ENCODE results near the gene PGLYRP4. TPM values are rescaled to one million over a fixed set of nuclear protein-coding genes. Genes with fewer than 3 reads are reported as not detected.

PGLYRP4 gene
- total RNA-seq, 1 donor from 2014 or later: not detected

DNA sequence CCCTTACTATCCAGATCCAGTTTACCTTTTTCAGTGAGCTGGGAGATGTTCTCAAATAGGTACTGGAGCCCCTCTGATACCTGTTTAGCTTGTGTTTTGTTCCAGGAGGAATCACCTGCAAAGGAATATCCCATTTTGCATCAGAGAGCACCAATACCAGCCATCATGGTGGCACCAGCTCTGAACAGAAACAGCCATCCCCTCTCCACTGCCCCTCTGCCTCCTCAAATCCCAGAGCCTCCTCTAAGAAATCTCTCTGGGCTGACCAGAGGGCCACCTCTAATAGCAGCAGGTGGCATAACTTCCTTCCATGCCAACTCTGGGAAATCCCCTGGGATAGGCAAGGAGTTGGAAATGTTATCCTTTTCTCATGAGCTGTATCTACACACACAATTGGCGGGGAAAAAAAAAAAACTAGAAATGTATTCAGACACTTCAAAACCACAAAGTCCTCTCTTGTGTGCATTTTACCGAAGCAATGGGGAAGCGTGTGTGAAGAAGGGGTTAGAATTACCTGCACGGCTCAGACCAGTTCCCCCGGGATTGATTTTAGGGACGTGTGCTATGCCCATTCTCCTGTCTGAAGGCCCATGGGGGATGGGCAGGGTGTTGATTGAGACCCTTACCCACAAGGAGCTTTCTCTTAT is 2.4 kb downstream of the PGLYRP4 start:
- intact Hi-C loops (cut with micrococcal nuclease): no loop called here
- no peak for DNase-seq
- ChIA-PET CTCF (interaction anchor here (1.6 kb wide), 1 partner anchor 9 kb away, joined by 4 read pairs; no protein-coding TSS in a partner anchor), POLR2A (no interaction called here)
- no peaks in the 10 kb centered on the region for H3K9me3 Mint-ChIP-seq
- no peaks in the 10 kb centered on the region for H3K36me3 Mint-ChIP-seq (ENCODE audit: low read depth)
- H3K27me3 Mint-ChIP-seq: peaks cover 47% of the 10 kb centered on the region
- TF ChIP-seq, protein P1, sequence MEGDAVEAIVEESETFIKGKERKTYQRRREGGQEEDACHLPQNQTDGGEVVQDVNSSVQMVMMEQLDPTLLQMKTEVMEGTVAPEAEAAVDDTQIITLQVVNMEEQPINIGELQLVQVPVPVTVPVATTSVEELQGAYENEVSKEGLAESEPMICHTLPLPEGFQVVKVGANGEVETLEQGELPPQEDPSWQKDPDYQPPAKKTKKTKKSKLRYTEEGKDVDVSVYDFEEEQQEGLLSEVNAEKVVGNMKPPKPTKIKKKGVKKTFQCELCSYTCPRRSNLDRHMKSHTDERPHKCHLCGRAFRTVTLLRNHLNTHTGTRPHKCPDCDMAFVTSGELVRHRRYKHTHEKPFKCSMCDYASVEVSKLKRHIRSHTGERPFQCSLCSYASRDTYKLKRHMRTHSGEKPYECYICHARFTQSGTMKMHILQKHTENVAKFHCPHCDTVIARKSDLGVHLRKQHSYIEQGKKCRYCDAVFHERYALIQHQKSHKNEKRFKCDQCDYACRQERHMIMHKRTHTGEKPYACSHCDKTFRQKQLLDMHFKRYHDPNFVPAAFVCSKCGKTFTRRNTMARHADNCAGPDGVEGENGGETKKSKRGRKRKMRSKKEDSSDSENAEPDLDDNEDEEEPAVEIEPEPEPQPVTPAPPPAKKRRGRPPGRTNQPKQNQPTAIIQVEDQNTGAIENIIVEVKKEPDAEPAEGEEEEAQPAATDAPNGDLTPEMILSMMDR (IDR thresholded peaks at IDR 0.05): no peak
- no peak overlapping the region for H3K27ac Mint-ChIP-seq
- ATAC-seq (ENCODE audit: low read depth): no peak
- peaks cover 21% of the 10 kb centered on the region for H3K4me1 Mint-ChIP-seq
- peak overlapping the region; percentile 8 for H3K4me3 Mint-ChIP-seq

DNA sequence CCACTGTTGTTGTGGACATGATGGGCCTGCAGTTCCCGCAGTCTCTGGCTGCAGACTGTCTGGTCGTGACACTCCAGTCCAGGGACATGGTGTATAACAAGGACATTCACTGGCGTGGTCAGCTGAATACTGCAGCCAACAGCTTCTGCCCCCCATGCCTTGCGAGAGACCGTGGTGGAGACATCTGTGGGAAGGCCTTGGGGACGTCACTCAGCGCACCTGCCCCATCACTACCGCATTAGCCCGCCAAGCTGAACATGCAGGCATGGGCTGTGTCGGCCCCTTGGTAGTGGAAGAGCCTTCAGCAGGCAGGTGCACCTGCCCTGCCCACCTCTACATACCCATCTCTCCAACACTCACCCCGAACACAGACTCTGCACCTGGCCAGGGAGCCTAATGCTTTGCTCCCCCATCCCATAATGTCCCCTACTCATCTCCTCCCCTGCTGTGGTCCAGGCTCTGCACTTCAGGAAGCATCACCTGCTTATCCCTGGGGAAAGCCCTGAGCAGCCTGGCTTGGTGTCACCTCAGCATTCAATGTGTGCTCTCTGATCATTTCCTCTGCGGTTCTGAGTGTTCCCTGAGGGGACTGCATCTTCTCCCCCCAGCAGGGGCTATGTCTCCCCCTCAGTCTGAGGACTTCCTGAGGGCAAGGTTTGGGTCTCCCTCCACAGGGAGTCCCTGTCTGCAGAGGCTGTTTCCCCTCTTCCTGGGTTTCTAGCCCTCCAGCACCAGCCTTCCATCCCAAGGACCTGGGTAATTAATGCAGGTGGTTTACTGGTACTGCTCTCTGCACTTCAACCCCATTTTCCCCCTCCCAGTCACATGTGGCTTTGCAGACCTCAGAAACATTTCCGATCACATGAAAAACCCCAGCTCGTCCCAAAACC is 3.2 kb downstream of the PGLYRP4 start:
- POLR2A ChIA-PET: no interaction called here
- Mint-ChIP-seq H3K27ac (no peak overlapping the region), H3K36me3 (ENCODE audit: low read depth) (no peaks in the 10 kb centered on the region), H3K9me3 (no peaks in the 10 kb centered on the region), H3K4me3 (peak overlapping the region; percentile 8), H3K27me3 (peaks cover 51% of the 10 kb centered on the region), H3K4me1 (peaks cover 21% of the 10 kb centered on the region)
- no peak for ATAC-seq (ENCODE audit: low read depth)
- CTCF ChIA-PET: interaction anchor here (1.6 kb wide), 1 partner anchor 10 kb away, joined by 4 read pairs; no protein-coding TSS in a partner anchor
- no peak for DNase-seq
- intact Hi-C loops (cut with micrococcal nuclease): no loop called here
- TF ChIP-seq, protein P1 (IDR thresholded peaks at IDR 0.05): no peak

DNA sequence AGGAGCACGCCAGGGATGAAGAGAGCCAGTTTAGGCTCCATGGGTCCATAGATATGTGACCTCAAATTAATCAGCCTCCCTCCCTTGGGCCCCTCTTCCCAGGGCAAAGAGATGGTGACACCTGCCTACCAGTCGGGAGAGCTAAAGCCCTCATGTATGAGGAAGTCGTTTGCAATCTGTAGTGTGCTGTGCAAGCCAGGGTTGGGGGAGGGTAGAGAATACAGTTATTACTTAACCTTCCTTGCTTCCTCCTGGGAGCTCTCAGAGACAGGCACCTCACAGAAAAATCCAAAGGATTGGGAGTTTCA is 4.0 kb downstream of the PGLYRP4 start:
- ChIA-PET CTCF (no interaction called here), POLR2A (no interaction called here)
- no peaks in the 10 kb centered on the region for H3K9me3 Mint-ChIP-seq
- no peaks in the 10 kb centered on the region for H3K36me3 Mint-ChIP-seq (ENCODE audit: low read depth)
- H3K27me3 Mint-ChIP-seq: peaks cover 45% of the 10 kb centered on the region
- no peak for DNase-seq
- no peak for ATAC-seq (ENCODE audit: low read depth)
- no peak overlapping the region for H3K27ac Mint-ChIP-seq
- intact Hi-C loops (cut with micrococcal nuclease): no loop called here
- peaks cover 21% of the 10 kb centered on the region for H3K4me1 Mint-ChIP-seq
- TF ChIP-seq, protein P1 (IDR thresholded peaks at IDR 0.05): no peak
- H3K4me3 Mint-ChIP-seq: no peak overlapping the region

DNA sequence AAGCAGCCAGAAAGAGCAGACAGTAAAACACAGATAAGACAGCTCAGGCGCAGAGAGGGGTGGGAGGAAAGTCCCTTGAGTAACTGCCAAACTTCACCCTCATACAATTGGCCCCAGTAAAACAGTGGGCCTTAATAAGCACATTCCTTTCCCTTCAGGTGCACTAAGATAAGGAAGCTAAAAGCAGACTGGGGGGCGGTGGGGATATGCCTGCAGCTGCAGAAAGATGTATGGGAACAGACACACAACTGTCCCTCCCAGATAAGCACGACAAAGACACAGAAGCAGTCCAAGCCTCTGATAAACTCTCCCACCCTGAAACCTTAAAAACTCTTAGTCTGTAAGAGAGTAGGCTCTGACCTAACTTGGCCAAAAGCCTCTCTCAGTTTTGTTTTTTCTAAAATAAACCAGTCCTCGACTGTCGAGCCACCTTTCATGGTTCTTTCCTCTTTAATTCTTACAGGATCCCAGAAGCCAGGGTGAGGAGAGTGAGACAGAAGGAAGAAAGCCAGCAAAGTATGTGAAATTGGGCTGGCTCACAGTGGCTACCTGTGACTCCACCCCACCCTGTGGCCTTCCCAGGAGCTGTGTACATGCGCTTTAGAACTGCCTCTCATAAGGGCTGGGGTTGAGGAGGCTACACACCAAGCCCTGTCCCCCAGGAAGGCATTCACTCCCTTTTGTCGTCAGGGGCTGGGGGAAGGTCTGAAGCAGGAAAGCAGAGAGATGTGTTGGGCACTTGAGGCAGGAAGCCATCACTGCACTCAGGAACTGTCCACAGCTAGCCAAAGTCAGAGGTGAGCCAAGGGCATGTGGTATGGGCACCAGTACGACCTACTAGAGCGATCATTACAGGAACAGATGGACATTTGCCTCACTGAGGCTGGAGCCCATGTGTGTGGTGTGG is 4.6 kb downstream of the PGLYRP4 start:
- ChIA-PET POLR2A (no interaction called here), CTCF (no interaction called here)
- Mint-ChIP-seq H3K27ac (no peak overlapping the region), H3K27me3 (peaks cover 40% of the 10 kb centered on the region), H3K4me3 (no peak overlapping the region), H3K36me3 (ENCODE audit: low read depth) (no peaks in the 10 kb centered on the region), H3K4me1 (peaks cover 21% of the 10 kb centered on the region), H3K9me3 (no peaks in the 10 kb centered on the region)
- TF ChIP-seq, protein P1 (IDR thresholded peaks at IDR 0.05): no peak
- ATAC-seq (ENCODE audit: low read depth) (no peak), DNase-seq (no peak)
- intact Hi-C loops (cut with micrococcal nuclease): no loop called here

Data from activated B cell treated with CpG ODN at 0.5 μM for 24 hours (primary cell).